ENCODE data around the gene NFAT5.

- TF ChIP-seq, protein P1, sequence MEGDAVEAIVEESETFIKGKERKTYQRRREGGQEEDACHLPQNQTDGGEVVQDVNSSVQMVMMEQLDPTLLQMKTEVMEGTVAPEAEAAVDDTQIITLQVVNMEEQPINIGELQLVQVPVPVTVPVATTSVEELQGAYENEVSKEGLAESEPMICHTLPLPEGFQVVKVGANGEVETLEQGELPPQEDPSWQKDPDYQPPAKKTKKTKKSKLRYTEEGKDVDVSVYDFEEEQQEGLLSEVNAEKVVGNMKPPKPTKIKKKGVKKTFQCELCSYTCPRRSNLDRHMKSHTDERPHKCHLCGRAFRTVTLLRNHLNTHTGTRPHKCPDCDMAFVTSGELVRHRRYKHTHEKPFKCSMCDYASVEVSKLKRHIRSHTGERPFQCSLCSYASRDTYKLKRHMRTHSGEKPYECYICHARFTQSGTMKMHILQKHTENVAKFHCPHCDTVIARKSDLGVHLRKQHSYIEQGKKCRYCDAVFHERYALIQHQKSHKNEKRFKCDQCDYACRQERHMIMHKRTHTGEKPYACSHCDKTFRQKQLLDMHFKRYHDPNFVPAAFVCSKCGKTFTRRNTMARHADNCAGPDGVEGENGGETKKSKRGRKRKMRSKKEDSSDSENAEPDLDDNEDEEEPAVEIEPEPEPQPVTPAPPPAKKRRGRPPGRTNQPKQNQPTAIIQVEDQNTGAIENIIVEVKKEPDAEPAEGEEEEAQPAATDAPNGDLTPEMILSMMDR (IDR thresholded peaks at IDR 0.05; ENCODE audit: borderline replicate concordance, extremely low read depth, low read length, poor library complexity, severe bottlenecking), result no peak
- no peak for TF ChIP-seq EZH2 (IDR thresholded peaks at IDR 0.05; ENCODE audit: borderline replicate concordance, low read depth, low read length, severe bottlenecking)
Observed at GRCh38 chr16:69633375-69633774, 67.6 kb downstream of the NFAT5 start.

Data from DND-41 (cell line).